Esophagus squamous epithelium (tissue), 4 donors: ENCODE results near the gene RGS13.

Source experiments
- CTCF ChIP-seq, 6 experiments: fragments of 450-650 bp in 4 of 6; fragments of 200-600 bp in 2 of 6; sonication (generic) in 2 of 6; IDR thresholded peaks; one replicate each; pipeline ENCODE4 v1.5.1; 2016 to 2019; ENCODE audit warnings: antibody characterized with exemption in 6 of 6, mild to moderate bottlenecking in 4 of 6, moderate library complexity in 4 of 6
- POLR2A ChIP-seq, 4 donors: fragments of 450-650 bp; IDR thresholded peaks; one replicate each; pipeline ENCODE4 v1.6.1; 2017; ENCODE audit warnings: antibody characterized with exemption in 4 of 4, mild to moderate bottlenecking in 4 of 4, moderate library complexity in 3 of 4

- TF ChIP-seq CTCF (IDR thresholded peaks at IDR 0.05) = no peak
- no peak for TF ChIP-seq POLR2A (IDR thresholded peaks at IDR 0.05)
Observed at GRCh38 chr1:192626366-192627179, 9.4 kb upstream of the RGS13 start.
